HG02571 (cell line): ENCODE data around the gene CCDC24.

Experiments used
- ATAC-seq: cut with Tn5 transposase; IDR thresholded peaks from one replicate; pipeline ENCODE4 v1.9.1; 2021; ENCODE audit warnings: mild to moderate bottlenecking, moderate library complexity; ENCODE audit not compliant: unreplicated experiment

CCDC24 gene

DNA sequence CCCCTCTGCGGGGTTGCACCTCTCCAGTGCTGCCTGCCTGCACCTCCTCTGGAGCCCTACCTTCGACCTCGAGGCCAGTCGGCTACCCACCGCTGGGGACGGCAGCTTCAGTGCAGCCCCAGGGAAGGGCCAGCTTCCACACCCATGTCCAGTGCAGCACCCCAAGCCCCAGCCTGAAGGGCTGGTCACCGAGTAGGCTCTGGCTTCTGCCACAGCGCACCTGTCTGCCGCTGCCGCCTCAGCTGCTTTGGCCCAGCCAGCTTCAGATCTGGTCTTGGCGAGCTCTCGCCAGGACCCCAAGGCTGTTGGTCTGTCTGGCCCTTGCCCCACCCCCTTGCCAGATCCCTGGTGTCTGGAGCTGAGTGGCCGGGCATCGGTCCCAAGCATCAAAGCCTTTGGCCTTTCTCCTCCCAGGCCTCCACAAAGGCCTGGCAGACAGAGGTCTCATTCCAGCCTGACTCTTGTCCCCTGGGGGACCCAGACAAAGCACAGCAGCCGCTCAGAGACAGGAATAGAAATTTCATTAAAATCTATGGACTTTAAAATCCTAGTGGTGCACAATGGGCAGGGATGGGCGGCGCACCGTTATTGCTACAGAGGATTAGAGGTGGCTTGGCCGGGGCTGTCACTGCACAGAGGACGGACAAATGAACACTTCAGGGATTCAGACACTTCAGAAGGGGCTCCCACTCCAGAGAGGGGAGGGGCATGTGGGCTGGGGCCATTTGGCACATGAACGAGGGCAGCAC is 4.8 kb downstream of the CCDC24 start:
- ATAC-seq: no peak

DNA sequence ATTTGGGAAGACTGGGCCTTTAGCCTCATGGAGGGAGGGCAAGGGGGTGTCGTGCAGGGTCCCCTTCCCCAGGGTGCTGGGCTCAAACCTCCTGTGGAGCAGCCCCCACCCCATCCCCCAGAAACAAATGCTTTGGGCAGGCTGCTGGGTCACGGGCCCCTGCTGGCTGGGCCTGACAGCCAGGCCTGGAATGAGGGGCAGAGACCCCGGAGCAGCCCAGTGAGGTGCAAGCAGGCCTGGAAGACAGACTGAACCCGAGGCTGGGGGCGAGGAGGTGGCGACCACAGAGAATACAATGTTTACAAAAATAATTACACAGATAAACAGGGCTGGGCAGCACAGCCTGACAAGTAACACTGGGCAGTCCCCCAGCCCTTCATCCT is 5.3 kb downstream of the CCDC24 start:
- no peak for ATAC-seq

DNA sequence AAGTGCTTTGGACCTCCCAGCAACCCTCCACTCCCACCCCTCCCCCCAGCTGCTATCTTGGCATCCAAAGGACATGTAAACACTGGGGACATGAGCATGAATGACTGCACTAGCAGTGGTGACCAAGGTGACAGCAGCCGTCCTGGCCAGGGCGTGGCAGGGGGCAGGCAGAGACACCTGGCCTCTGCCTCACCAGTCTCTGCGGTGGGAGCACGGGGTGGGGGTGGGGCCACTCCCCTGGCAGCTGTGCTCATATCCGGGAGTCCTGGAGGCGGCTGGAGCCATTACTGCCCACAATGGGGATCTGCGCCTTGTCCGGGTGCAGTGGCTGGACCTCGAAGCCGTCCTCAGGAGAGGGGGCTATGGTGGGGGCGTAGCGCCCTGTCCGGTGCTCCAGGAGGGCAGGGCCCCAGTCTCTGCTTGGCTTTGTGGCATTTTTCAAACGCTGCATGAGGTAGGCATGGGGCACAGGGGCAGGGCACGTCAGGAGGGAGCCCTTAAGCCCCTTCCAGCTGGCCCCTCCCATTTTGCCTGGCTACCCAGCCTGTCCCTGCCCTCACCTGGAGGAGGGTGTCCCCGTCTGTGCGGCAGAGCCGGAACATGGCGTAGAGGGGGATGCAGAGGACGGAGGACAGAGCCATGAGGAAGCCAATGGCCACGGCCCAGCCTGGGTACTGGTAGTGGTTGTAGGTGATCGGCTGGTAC is 6.0 kb downstream of the CCDC24 start:
- ATAC-seq: no peak

DNA sequence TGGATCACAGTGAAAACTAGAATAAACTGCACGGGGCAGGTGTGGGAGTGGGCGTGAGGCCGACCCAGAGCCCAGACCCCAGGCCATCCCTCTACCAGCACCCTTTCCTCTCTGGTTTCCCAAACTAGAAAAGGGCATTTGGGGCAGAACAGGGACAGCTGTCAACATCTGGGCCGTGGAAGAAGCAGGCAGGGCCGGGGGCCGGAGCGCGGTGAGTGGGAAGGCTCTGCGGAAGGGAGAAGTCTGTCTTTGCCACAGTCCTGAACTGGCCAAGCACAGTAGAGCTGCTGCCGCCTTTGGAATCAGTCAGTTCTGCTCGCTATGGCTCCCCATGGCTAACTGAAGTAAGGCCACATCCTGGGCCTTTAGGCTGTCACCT is 6.6 kb downstream of the CCDC24 start:
- no peak for ATAC-seq

DNA sequence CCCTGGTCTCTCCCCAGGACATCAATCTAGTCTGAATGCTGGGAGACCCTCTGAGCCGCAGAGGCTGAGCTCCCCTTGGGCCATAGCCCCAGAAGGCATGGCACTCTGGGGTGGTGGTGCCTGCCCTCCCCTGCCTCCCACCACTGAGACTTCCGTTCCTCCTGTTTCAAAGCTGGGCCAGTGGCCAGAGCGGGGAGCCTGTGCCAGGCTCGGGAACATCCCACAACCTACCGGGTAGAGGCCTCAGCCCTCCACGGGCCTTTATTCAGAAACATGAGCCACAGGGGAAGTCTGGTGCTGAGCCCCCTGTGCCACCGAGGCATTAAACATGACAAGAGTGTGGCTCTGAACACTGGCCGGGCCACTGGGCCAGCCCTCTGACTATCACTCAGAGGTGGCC is 8.1 kb downstream of the CCDC24 start:
- no peak for ATAC-seq

DNA sequence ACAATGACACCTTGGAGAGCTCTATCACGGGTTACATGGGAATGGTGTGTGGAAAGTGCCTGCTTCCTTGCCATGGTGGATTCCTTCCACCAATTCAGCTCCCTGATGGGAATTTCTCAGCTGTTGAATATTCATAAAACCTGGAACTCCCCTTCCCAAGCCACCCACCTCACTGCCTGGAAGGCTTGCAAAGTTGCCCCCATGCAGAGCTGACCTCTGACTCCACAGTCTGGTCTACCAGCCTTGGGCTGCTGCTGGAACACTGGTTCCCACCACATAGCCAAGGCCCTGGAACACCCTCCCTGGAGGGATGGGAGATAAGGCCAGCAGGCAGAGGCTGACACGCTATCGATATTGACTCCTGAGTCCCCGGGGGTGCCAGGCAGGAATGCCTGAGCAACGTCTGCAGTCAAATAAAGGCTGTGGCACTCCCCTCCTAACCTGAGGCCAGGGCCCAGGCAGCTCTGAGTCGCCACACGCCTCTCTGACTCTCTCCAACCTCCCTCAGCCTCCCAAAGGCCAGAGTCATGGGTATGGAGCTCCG is 8.8 kb downstream of the CCDC24 start:
- no peak for ATAC-seq

DNA sequence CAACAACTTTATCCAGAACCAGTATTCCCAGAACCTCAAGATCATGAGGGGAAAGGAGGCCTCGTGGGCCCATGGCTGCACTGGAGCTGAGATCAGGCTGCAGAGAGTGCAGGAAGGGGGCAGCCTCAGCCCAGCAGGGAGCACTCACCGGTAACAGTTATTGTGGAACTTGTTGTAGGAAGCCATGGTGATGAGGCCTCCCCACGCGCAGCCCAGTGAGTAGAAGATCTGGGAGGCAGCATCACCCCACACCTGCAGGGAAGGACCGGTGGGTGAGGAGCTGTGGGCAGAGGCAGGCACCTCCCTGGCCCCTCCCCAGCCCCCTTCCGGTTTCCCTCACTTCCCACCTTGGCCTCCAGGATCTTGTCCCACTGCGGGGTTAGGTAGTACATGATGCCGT is 10.8 kb downstream of the CCDC24 start:
- no peak for ATAC-seq

DNA sequence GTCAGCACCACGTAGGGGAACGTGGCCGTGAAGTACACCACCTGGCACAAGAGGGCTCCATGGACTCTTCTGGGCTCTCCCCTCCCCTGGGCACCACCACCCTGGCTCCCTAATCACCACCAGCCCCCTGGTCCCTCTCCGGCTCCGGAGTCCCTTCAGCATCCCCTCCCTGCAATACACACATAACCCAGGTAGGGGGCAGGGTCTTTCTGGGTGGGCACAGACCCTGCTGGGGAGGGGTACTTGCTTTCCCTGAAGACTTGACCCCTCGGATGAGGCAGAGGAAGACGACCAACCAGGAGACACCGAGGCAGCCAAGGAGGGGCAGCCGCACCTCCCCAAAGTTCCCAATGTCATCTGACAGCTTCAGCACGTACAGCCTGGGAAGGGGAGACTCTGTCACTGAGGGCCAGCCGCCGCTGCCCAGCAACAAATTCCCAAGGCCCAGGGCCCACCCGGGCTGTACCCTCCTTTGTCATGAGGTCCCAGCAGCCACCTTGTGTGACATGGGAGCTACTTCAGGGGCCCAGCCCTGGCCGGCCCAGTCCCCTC is 11.3 kb downstream of the CCDC24 start:
- no peak for ATAC-seq

DNA sequence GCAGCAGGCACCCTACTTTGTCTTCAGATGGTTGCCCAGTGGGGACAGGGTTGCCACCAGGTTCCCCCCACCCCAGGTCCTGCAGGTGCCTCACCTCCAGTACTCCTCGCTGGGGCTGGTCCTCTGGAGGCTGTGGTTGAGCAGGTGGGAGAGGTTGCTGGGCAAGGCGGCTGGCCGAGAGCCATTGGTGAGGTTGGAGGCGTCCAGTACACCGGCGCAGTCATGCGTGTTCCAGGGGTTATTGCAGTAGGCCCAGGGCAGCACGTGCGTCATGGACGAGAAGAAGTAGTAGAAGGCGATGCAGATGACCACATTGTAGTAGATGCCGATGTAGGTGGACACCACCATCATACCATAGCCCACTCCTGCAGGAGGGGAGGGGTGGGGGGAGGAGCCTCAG is 16.9 kb downstream of the CCDC24 start:
- no peak for ATAC-seq

DNA sequence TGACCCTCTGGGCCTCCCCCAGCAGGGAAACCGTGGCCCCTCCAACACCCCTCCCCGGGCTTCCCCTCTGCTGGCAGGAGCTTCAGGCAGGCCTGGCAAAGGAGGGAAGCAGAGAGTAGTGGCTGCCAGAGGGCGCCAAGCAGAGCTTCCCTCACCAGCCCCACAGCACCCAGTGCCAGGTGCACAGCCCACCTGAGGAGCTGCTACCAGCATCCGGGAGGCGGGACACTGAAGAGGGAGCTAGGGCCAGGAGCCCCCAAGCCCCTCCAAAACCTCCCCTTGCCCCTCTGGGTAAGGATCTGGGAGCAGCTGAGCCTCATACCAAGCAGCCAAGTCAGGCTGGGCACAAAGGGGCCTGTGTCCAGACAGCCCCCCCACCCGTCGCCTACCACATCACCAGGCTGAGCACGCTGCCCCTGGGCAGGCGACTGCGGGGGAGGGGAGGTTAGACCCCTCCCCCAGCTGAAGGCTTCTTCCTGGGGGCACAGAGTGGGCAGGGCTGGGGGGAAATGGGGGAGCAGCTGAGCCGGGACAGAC is 19.6 kb downstream of the CCDC24 start:
- no peak for ATAC-seq

DNA sequence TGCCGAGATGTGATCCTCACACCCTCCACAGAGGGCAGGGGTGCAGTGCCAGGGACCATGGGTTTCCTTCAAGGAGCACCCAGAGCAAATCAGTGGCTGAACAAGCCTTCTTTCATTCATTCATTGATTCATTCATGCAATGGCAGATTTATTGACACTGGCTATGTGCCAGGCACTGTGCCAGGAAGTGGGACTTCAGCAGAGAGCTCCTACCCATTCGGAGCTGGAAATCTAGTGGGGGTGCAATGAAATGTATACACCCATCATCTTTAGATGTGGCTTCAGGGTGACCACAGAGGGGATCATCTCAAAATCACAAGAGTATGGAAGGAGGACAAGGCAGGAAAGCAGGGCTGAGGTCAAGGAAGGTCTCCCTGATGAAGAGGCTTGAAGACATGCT is 21.0 kb downstream of the CCDC24 start:
- no peak for ATAC-seq

DNA sequence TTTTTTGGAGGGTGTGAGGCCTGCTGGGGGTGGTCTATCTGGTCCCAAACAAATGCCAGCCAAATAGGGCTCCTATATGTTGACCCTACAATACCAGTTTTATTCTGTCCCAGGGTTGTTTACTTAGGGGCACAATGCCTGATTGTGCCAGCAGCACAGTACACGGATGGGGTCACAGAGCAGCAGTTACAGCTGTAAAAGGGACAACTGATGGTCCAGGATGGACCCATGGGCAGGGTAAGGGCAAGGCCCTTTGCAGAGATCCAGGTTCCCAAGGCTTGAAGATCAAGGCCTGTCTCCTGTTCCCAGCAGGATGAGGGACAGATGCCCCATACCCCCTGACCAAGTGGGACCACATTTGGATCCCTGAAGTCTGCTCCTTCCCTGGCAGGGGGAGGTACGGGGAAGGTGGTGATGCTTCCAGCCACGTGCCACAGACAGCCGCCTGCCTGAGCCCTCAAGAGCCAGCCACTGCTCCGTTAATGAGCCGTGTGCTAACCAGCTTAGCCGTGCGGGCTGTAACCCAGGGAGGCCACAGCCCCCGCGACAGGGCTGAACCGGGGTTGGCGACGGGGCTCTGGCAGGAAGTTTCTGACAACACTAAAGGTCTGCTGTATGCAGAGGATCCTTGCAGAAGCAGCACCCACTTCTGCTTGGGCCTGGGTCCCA is 21.7 kb downstream of the CCDC24 start:
- ATAC-seq: no peak

DNA sequence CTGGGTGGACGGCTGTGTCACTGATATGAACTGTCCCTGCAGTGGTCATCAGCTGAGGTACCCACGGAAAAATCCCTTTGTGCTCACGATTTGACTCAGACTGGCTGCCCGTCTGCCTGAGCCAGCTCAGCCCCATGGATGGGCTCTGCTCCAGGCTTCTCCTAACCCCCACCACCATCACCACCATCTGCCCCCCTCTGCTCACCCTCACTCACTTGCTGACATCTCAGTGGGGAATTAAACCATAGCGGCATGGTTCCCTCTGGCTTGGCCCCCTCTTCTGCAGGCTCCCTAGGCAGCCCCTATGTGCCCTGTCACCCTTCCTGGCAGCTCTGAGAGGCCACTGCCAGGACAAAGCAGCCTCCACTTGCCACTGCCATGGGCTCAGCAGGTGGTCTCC is 22.6 kb downstream of the CCDC24 start:
- ATAC-seq: no peak

DNA sequence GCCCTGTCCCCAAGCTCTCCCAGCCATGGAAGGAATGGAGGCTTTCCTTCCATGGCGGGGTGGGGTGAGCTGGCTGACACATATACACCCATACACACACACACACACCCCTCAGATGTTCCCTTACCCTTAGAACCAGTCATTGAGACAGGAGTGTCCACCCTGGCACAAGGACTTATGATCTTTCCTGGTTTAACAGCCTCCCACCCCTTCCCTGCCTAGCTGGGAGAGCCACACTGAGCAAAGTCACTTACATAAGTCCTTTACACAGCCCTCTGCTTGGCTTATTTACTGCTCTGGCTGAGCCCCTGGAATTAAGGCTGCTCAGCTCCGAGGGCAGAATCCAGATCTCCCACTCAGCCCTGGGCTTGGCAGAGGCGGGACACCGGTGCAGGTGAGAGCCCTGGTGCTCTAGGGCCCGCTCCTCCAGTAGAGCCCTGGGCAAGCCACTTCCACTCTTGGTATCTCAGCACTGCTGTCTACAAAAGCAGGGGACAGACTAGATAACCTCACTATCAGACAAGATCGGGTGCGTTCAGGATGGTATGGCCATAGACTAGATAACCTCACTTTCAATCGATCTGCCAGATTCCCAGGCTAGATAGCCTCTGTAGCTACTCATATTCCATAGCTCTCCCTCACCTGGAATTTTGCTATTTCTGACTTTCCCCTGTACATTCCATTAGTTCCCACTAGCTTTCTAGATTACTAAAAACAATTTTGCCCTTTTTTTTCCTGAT is 23.1 kb downstream of the CCDC24 start:
- no peak for ATAC-seq

DNA sequence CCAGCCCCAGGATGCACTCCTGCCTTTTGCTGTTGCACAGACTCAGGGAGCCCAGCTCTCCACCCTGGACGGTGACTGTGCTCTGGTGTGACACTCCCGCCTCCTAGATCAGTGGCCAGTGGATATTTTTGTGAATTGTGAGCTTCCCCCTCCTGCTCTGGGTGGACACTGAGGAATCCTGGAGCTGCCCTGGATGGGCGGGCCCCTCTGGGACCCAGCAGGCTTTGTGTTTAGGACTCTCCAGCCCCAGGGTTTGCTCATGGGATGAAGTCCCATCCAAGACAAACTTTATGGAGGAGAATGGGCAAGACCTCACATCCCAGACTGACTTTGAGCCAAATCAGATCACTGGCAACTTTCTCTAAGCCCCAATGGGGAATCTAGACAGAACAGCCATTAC is 23.8 kb downstream of the CCDC24 start:
- ATAC-seq: no peak

DNA sequence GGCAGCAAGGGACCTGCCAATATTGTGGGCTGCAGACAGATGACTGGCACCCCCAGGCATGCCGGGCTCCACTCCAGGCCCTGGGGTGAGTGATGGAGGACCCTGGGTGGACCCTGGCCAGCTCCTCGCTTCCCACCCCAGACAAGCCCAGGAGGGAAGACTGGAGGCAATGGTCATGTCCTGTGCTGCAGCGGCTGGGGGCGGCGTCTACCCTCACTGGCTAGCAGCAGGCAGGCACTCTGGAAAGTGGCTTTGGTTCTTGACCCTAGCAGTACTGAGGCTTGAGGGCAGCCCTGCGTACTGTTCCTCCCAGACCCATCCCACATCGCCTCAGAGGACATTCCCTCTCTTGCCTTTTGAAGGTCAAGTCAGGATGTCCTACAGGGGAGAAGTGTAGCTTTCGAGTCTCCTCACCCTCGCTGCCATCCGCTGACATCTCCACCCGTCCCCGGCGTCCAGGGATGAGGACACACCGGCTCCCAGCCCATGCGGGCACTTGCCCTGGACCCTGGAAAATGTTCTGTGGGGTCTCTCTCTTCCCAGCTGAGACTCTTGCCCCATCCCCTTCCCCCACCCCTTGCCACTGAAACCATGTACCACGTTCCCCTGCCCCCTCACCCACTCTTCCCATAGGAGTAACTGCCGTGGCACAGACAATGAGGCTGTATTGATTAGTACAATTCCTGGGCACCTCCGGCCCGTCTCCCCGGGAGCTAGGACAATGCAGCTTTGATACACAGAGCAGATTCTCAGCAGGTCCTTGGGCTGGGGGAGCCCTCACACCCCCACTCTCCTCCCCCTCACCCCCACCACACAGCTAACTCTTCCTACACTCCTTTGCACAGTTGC is 24.9 kb downstream of the CCDC24 start:
- ATAC-seq: no peak

DNA sequence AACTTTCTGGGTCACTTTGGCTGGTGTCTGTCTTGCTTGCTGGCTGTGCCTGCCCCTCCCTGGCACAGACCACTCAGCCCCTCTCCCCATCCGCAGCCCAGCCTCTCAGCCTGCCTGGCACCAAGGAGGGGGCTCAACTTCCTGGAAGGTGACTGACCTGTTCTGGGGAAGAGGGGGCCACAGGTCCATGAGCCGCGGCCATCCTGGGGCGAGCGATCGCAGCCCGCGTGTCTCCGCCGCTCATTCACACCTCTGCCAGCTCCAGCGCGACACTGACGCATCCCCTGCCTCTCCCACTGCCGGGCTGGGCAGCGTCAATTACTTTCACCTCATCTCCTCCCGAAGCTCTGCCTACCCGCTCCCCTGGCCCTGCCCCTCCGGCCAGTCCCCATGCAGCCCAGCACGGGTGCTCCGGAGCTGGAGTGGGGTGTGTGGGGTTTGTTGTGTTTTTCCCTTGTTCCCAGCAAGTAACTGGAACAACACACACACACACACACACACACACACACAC is 25.5 kb downstream of the CCDC24 start:
- ATAC-seq: no peak

DNA sequence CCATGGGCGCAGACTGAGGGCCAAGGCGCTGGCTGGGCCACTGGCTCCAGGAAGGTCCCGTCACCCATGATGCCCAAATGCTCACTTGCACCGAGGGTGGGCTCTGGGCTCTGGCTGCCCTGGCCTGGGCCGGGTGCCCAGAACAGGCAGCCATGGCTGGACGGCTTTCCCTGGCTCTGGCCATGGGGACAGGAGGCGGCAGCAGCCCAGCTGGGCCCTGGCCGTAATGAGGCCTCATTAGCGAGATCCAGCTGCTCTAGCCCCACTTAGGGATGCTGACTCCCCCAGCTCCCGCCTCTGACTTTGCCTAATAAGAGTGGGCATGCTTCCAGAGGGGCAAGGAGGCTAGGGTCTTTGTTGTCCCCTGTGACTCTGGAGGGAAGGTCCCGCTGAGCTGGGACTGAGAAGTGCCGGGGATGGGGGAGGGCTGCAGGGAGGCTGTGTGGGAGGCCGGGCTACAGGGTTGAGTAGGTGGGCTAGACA is 28.1 kb downstream of the CCDC24 start:
- ATAC-seq: no peak

DNA sequence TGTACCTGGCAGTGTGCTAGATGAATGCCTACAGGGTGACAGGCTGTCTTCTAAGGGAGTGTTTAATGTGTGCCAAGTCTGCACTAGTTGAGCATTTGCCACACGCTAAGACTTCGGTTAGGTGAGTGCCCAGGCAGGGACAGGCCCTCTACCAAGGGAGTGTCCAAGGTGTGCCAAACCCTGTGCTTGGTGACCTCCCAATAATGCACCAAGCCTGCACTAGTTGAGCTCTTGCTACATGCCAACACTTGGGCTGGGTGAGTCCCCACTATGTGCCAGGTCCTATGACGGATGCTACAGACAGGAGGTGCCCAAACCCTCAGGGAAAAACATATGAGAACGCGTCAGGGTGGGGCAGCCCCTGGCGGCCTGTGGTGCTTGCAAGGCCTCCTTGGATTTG is 29.1 kb downstream of the CCDC24 start:
- ATAC-seq: no peak
